OCI-LY7 (cell line): Measurements from ENCODE around the gene TLX1. TPM values are rescaled to one million over a fixed set of nuclear protein-coding genes. Genes with fewer than 3 reads are reported as not detected.

ENCODE experiments used
- BruUV-seq: library from RNA; stranded (reverse); fragments of 400-500 nt; replicated peaks from 2 replicates; lab custom pipeline; 2021; lab: Mats Ljungman, UMichigan
- CTCF ChIA-PET: fragments of 300-600 bp; sonication (Branson Sonifier 250); formaldehyde crosslinking; loops from one replicate; lab custom pipeline; 2022; ENCODE audit warnings: antibody characterized with exemption; ENCODE audit not compliant: unreplicated experiment; lab: Charles Lee
- POLR2A ChIA-PET: fragments of 300-600 bp; sonication (Branson Sonifier 250); formaldehyde crosslinking; loops from one replicate; lab custom pipeline; 2022; ENCODE audit warnings: antibody characterized with exemption; lab: Charles Lee
- DNase-seq: peaks from one replicate; pipeline ENCODE4 v3.0.0-alpha.2; 2015; ENCODE audit warnings: low spot score
- H2AFZ ChIP-seq: fragments of 200-600 bp; sonication (generic), shearing (Covaris generic); 2 replicates; pipeline ENCODE4 v1.6.1; 2014; ENCODE audit warnings: mild to moderate bottlenecking, antibody characterized with exemption, low read length, moderate library complexity
- H3K27ac ChIP-seq: fragments of 200-600 bp; sonication (generic); 2 replicates; pipeline ENCODE4 v1.5.1; 2014; ENCODE audit warnings: mixed run types, low read depth, mild to moderate bottlenecking, moderate library complexity, low read length, inconsistent platforms; ENCODE audit not compliant: poor library complexity, severe bottlenecking
- H3K36me3 ChIP-seq: fragments of 200-600 bp; sonication (generic); 2 replicates; pipeline ENCODE4 v1.6.1; 2014; ENCODE audit warnings: mild to moderate bottlenecking, antibody characterized with exemption, low read length, moderate library complexity, mixed read lengths; ENCODE audit not compliant: insufficient read depth
- H3K4me1 ChIP-seq: fragments of 200-600 bp; sonication (generic); 2 replicates; pipeline ENCODE4 v1.5.1; 2014; ENCODE audit warnings: mild to moderate bottlenecking, low read length; ENCODE audit not compliant: insufficient read depth, poor library complexity, severe bottlenecking
- H3K4me2 ChIP-seq: fragments of 200-600 bp; sonication (generic); 2 replicates; pipeline ENCODE4 v1.6.1; 2014; ENCODE audit warnings: mild to moderate bottlenecking, low read length
- H3K4me3 ChIP-seq: fragments of 200-600 bp; sonication (generic); 2 replicates; pipeline ENCODE4 v1.5.1; 2014; ENCODE audit warnings: mild to moderate bottlenecking, low read depth, low read length; ENCODE audit not compliant: poor library complexity, severe bottlenecking
- H3K79me2 ChIP-seq: fragments of 200-600 bp; sonication (generic); 2 replicates; pipeline ENCODE4 v1.6.1; 2016; ENCODE audit warnings: low read depth, mild to moderate bottlenecking, low read length, moderate library complexity, mixed read lengths; ENCODE audit not compliant: insufficient read depth
- H3K9me2 ChIP-seq: fragments of 200-600 bp; sonication (generic); 2 replicates; pipeline ENCODE4 v1.6.1; 2016; ENCODE audit warnings: mild to moderate bottlenecking, low read length, mixed read lengths; ENCODE audit not compliant: insufficient read depth
- H3K9me3 ChIP-seq: fragments of 200-600 bp; sonication (generic); 2 replicates; pipeline ENCODE4 v1.6.1; 2014; ENCODE audit warnings: mild to moderate bottlenecking, mixed run types, low read length, mixed read lengths
- H4K20me1 ChIP-seq: fragments of 200-600 bp; sonication (generic); 2 replicates; pipeline ENCODE4 v1.6.1; 2014; ENCODE audit warnings: mild to moderate bottlenecking, antibody characterized with exemption, low read length, moderate library complexity, mixed read lengths; ENCODE audit not compliant: insufficient read depth
- CTCF ChIP-seq: fragments of 200-600 bp; sonication (generic); conservative IDR thresholded peaks from 2 replicates; pipeline ENCODE4 v1.5.1; 2014; ENCODE audit warnings: mild to moderate bottlenecking, antibody characterized with exemption, low read length, moderate library complexity, mixed read lengths
- EZH2phosphoT487 ChIP-seq: fragments of 200-600 bp; sonication (generic); IDR thresholded peaks from 2 replicates; pipeline ENCODE4 v1.6.1; 2018; ENCODE audit warnings: low read depth, borderline replicate concordance, mild to moderate bottlenecking, mixed run types, antibody characterized with exemption, low read length, moderate library complexity, mixed read lengths
- intact Hi-C: fragments of 100-400 bp; cut with micrococcal nuclease; formaldehyde crosslinking; loops from one replicate; pipeline ENCODE4 v1.10.0; 2022; ENCODE audit not compliant: unreplicated experiment
- total RNA-seq, 2 experiments: library from RNA; depleted of rRNA in 1 of 2; stranded (reverse); fragments of >200 nt in 1 of 2; shearing (Covaris generic) in 1 of 2; gene quantifications; 2 replicates each; pipeline ENCODE4 v1.2.3, GENCODE V29; 2014 to 2022

Gene TLX1
- total RNA-seq, 2 experiments from 2014 or later, result not detected

GRCh38 chr10:101123815-101124617, 7.1 kb upstream of the TLX1 start:
- no peaks in the 10 kb centered on the region for H3K9me2 ChIP-seq
- TF ChIP-seq CTCF (no peak), EZH2phosphoT487 (no peak)
- peaks cover 6% of the 10 kb centered on the region for H3K4me1 ChIP-seq
- no TSS peak for BruUV-seq
- intact Hi-C loops, result no loop called here
- DNase-seq, result no peak
- H3K27ac ChIP-seq, result no peak overlapping the region
- no peak overlapping the region for H2AFZ ChIP-seq
- H3K79me2 ChIP-seq, result no peaks in the 10 kb centered on the region
- no peaks in the 10 kb centered on the region for H3K9me3 ChIP-seq
- H4K20me1 ChIP-seq, result no peaks in the 10 kb centered on the region
- POLR2A ChIA-PET, result no interaction called here
- H3K36me3 ChIP-seq, result no peaks in the 10 kb centered on the region
- no peak overlapping the region for H3K4me2 ChIP-seq
- H3K4me3 ChIP-seq, result no peak overlapping the region
- CTCF ChIA-PET, result no interaction called here

- no peak overlapping the region for H3K4me2 ChIP-seq
- intact Hi-C loops, result no loop called here
- no TSS peak for BruUV-seq
- no peak overlapping the region for H2AFZ ChIP-seq
- CTCF ChIA-PET, result no interaction called here
- no peaks in the 10 kb centered on the region for H3K79me2 ChIP-seq
- H3K36me3 ChIP-seq, result no peaks in the 10 kb centered on the region
- no peak for DNase-seq
- H3K9me3 ChIP-seq, result no peaks in the 10 kb centered on the region
- no peak overlapping the region for H3K4me3 ChIP-seq
- no peak for TF ChIP-seq EZH2phosphoT487
- TF ChIP-seq CTCF, result no peak
- H3K27ac ChIP-seq, result no peak overlapping the region
- POLR2A ChIA-PET, result no interaction called here
- H3K4me1 ChIP-seq, result peaks cover 6% of the 10 kb centered on the region
- no peaks in the 10 kb centered on the region for H3K9me2 ChIP-seq
- no peaks in the 10 kb centered on the region for H4K20me1 ChIP-seq
These were observed 6.2 kb upstream of the TLX1 start for GRCh38 chr10:101124933-101125332.
